ENCODE measurements around the gene KLHL18.
"Not testable (repeated sequence)": the region's sequence is repeated elsewhere in the genome, so short reads cannot be mapped to it uniquely, and the experiment has no call there.

KLHL18 gene

GRCh38 chr3:47291158-47291753, 8.5 kb downstream of the KLHL18 start:
- DNase-seq, result no peak
- no peak for TF ChIP-seq POLR2A (IDR thresholded peaks at IDR 0.05; ENCODE audit: low read length)
- TF ChIP-seq GATA1 (IDR thresholded peaks at IDR 0.05; ENCODE audit: low read depth, low read length), result no peak

DNA sequence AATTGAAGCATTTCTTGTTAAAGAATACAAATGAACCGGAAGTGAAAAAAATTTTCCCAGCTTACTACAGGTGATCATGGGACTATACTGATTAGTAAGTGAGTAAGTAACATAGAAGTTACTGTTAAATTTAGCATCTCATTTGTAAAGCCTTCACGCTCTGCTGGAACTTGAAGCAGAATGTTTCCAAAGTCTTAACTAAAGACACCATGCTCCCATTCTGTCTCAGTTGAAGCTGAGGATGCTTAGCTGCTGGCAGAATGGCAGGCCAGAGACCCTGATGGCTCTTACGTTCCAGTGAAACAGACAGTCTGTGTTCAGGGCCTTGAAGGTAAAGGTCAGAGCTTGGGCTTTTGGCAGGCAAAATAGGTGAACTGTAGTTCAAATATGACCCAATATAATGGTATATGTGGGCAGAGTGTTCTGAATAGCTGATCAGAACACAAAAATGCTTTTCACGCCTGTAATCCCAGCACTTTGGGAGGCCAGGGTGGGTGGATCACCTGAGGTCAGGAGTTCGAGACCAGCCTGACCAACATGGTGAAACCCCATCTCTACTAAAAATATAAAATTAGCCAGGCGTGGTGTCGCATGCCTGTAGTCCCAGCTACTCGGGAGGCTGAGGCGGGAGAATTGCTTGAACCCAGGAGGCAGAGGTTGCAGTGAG, 9.1 kb downstream of the KLHL18 start:
- not testable (repeated sequence) for DNase-seq

DNA sequence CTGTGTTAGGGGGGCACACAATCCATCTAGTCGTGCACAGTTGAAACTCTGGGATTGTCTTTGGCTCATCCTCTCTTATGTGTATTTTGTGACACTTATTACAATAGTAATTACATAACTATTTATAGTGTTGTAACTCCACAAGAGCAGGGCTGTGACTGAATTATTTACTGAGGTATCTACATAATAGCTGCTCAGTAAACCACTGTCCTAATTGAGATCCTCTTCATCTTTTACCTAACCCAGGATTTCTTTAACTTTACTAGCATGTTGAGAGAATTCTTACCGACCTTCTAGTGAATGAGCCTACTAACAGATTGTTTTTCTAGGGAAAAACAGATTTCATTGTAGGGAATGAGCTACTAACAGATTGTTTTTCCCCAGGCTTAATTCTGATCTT, 11.1 kb downstream of the KLHL18 start:
- TF ChIP-seq GATA1 (IDR thresholded peaks at IDR 0.05; ENCODE audit: low read depth, low read length) (no peak), POLR2A (IDR thresholded peaks at IDR 0.05; ENCODE audit: low read length) (no peak)
- no peak for DNase-seq

- TF ChIP-seq GATA1 (IDR thresholded peaks at IDR 0.05; ENCODE audit: low read depth, low read length) (no peak), POLR2A (IDR thresholded peaks at IDR 0.05; ENCODE audit: low read length) (no peak)
- no peak for DNase-seq
Measured at GRCh38 chr3:47294392-47294791, 11.6 kb downstream of the KLHL18 start.

DNA sequence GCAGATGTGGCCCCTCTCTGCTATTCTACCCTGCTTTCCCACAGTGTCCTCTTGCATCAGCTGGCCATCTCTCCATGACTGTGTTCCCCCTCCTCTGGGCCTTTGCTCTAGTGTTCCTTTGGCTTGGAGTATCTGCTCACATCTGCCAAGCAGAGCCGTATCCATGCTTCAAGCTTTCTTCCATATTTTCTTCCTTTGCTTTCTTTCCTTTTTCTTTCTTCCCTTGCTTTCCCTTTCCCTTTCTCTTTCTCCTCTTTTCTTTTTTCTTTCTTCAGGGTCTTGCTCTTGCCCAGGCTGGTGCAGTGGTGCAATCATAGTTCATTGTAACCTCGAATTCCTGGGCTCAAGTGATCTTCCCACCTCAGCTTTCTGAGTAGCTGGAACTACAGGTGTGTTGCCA, 12.6 kb downstream of the KLHL18 start:
- no peak for DNase-seq
- TF ChIP-seq GATA1 (IDR thresholded peaks at IDR 0.05; ENCODE audit: low read depth, low read length), result no peak
- TF ChIP-seq POLR2A (IDR thresholded peaks at IDR 0.05; ENCODE audit: low read length), result no peak

DNA sequence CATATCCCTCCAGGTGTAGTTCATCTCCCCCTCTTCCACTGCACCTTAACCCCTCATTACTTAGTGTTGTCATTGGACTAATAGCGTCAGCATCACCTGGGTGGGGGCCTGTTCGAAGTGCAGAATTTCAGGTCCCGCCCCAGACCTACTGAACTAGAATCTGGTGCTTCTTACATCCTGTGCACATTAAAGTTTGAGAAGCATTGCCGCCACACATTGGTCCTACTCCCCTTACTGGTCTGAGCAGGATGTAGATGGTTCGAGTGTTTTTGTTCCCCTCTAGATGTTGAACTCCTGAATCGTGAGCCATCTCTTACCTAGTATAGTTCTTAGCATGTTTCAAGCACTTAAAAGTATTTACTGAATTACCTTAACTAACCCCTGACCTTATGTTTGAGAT, 13.2 kb downstream of the KLHL18 start:
- no peak for DNase-seq
- TF ChIP-seq POLR2A (IDR thresholded peaks at IDR 0.05; ENCODE audit: low read length) (no peak), GATA1 (IDR thresholded peaks at IDR 0.05; ENCODE audit: low read depth, low read length) (no peak)

DNA sequence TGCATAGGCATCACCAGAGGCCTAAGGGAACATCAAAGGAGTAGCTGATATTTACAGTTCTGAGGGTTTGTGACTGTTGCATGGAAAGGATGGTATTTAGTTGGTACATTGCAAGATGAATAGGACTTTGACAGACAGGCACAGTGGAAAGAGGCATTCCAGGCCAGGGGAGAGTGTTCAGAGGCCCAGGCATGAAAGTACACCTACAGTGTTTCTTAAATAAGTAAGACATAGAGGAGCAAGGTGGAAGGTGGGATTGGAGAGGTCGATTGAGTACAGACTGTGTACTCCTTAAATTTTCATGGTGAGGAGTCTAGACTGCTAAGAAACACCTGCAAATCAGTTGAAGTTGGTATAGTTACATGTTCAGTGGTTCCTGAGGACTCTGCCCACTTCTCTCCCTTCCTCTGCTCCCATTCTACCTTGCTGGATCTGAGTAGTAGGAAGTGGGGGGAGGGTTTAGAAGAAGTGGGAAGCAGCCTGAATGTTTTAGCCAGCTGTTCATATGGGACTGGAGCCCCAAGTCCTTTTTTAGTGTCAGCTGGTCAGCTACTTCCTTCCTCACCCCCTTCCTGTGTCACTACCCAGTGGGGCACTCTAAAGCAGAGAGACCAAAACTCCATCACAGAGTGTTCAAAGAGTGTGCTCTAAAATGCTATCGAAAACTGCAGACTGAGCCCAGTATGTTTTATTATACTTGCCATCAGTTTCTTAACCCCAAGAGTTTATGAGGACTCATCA, 14.0 kb downstream of the KLHL18 start:
- no peak for DNase-seq
- no peak for TF ChIP-seq POLR2A (IDR thresholded peaks at IDR 0.05; ENCODE audit: low read length)
- no peak for TF ChIP-seq GATA1 (IDR thresholded peaks at IDR 0.05; ENCODE audit: low read depth, low read length)

DNA sequence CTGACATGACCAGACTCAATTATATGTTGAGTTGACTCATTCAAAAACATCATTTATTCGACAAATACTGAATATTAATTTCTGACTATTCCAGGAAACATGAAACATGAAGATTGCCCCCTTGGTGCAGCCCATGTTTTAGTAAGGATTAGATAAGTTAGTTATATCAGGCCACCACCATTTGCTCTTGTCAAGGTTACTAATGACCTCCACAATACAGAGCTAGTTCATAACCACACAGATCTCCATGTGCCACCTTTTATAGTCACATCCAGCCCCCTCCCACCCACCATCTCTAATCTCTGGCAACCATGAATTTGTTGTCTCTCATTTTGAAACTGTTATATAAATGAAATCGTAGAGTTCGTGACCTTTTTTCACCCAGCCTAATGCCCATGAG, 15.7 kb downstream of the KLHL18 start:
- DNase-seq, result peak; percentile 83 to 96
- TF ChIP-seq POLR2A (IDR thresholded peaks at IDR 0.05; ENCODE audit: low read length), result no peak
- no peak for TF ChIP-seq GATA1 (IDR thresholded peaks at IDR 0.05; ENCODE audit: low read depth, low read length)

- DNase-seq, result peak; percentile 28 to 48
- no peak for TF ChIP-seq GATA1 (IDR thresholded peaks at IDR 0.05; ENCODE audit: low read depth, low read length)
- no peak for TF ChIP-seq POLR2A (IDR thresholded peaks at IDR 0.05; ENCODE audit: low read length)
Measured at GRCh38 chr3:47299381-47300318, 16.9 kb downstream of the KLHL18 start.

DNA sequence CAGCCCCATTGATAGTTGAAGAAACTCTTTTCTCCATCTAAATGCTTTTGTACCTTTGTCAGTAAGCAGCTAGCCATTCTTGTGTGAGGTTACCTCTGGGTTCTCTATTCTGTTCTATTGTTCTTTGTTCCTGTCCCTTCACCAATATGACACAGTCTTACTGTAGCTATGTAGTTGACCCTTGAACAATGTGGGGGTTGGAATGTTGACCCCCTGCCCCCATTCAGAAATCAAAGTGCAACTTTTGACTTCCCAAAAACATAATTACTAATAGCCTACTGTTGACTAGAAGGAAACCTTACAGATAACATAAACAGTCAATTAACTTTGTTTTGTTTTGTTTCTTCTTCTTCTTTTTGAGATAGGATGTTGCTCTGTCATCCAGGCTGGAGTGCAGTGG, 18.7 kb downstream of the KLHL18 start:
- TF ChIP-seq POLR2A (IDR thresholded peaks at IDR 0.05; ENCODE audit: low read length) (no peak), GATA1 (IDR thresholded peaks at IDR 0.05; ENCODE audit: low read depth, low read length) (no peak)
- no peak for DNase-seq

DNA sequence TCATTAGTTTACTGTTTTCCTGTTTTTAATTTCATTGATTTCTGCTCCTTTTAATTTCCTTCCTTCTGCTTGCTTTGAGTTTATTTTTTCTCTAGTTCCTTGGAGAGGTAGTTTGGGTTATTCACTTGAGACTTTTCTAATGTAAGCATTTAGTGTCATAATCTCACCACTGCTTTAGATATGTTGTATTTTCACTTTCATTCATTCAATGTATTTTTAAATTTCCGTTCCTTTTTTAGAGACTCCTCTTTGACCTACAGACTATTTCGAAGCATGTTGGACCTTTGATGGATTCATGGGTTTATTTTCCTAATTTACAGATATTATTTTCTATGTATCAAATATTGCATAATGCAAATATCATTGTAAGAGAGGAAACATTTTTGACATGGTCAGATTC, 23.3 kb downstream of the KLHL18 start:
- TF ChIP-seq GATA1 (IDR thresholded peaks at IDR 0.05; ENCODE audit: low read depth, low read length), result no peak
- TF ChIP-seq POLR2A (IDR thresholded peaks at IDR 0.05; ENCODE audit: low read length), result no peak
- no peak for DNase-seq

- not testable (repeated sequence) for DNase-seq
Measured at GRCh38 chr3:47309231-47309630, 26.5 kb downstream of the KLHL18 start.

DNA sequence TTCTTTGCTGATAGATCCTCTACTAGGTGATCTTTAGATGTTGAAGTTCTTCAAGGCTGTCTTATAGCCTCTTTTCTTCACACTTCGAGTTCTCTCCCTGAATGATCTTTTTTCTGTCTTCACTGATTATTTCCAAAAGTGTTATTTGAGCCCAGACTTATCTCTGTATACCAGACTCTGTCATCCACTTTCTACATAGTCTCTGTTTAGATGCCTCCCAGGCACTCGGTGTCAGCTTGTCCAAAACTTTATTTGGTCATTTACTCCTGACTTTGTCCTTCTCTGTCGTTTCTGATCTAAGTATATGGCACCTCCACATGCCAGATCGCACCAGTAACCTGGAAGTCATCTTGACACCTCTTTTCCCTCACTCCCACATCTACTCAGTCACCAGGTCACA, 27.6 kb downstream of the KLHL18 start:
- peak; percentile 16 for TF ChIP-seq POLR2A (IDR thresholded peaks at IDR 0.05; ENCODE audit: low read length)
- TF ChIP-seq GATA1 (IDR thresholded peaks at IDR 0.05; ENCODE audit: low read depth, low read length), result no peak
- DNase-seq, result peak; percentile 68 to 85
